Cardiac fibroblast (primary cell): ENCODE results near the gene MYOM3.

ENCODE experiments used
- DNase-seq, 2 donors: peaks; one replicate each; pipeline versions ENCODE4 v3.0.0 to v3.0.0-alpha.2; 2010; ENCODE audit warnings: low read depth in 2 of 2
- H3K4me3 ChIP-seq, 2 donors: replicated peaks in 1 of 2; 1 replicate in 1 of 2; 2 replicates in 1 of 2; pipeline ENCODE4 v1.5.1; 2011; ENCODE audit warnings: low read depth in 2 of 2, low read length in 2 of 2, mild to moderate bottlenecking in 2 of 2, moderate library complexity in 1 of 2
- TF ChIP-seq, protein P1 (sequence below): IDR thresholded peaks from one replicate; pipeline ENCODE4 v1.5.1; 2011; ENCODE audit warnings: low read depth, mild to moderate bottlenecking, low read length, inconsistent platforms

Gene MYOM3

DNA sequence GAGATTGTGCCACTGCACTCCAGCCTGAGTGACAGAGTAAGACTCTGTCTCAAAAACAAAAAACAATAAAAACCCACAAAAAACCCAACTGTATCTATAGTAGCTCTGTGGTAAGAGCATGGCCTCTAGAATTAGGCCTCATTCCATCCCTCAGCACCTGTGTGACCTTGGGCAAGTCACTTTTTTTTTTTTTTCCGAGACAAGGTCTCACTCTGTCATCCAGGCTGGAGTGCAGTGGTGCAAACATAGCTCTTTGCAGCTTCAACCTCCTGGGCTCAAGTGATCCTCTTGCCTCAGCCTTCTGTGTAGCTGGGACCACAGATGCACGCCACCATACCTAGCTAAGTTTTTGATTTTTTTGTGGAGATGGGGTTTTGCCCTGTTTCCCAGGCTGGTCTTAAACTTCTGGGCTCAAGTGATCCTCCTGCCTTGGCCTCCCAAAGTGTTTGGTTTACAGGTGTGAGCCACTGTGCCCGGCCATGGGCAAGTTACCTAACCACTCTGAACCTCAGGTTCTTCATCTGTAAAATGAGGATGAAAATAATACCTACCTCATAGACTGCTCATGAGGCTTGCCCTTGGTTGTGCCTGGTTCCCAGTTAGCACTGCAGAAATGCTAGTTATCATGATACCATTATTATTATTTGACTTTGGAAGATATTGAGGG lies 15.3 kb upstream of the MYOM3 start:
- DNase-seq: no peak
- TF ChIP-seq, protein P1, sequence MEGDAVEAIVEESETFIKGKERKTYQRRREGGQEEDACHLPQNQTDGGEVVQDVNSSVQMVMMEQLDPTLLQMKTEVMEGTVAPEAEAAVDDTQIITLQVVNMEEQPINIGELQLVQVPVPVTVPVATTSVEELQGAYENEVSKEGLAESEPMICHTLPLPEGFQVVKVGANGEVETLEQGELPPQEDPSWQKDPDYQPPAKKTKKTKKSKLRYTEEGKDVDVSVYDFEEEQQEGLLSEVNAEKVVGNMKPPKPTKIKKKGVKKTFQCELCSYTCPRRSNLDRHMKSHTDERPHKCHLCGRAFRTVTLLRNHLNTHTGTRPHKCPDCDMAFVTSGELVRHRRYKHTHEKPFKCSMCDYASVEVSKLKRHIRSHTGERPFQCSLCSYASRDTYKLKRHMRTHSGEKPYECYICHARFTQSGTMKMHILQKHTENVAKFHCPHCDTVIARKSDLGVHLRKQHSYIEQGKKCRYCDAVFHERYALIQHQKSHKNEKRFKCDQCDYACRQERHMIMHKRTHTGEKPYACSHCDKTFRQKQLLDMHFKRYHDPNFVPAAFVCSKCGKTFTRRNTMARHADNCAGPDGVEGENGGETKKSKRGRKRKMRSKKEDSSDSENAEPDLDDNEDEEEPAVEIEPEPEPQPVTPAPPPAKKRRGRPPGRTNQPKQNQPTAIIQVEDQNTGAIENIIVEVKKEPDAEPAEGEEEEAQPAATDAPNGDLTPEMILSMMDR: no peak
- no peak overlapping the region for H3K4me3 ChIP-seq

- H3K4me3 ChIP-seq: no peak overlapping the region
- DNase-seq: no peak
- TF ChIP-seq, protein P1: no peak
Observed at GRCh38 chr1:24126672-24127023, 14.7 kb upstream of the MYOM3 start.

- TF ChIP-seq, protein P1: no peak
- no peak overlapping the region for H3K4me3 ChIP-seq
- DNase-seq: peak; percentile 42 to 43
Observed at GRCh38 chr1:24126018-24126671, 14.2 kb upstream of the MYOM3 start.

DNA sequence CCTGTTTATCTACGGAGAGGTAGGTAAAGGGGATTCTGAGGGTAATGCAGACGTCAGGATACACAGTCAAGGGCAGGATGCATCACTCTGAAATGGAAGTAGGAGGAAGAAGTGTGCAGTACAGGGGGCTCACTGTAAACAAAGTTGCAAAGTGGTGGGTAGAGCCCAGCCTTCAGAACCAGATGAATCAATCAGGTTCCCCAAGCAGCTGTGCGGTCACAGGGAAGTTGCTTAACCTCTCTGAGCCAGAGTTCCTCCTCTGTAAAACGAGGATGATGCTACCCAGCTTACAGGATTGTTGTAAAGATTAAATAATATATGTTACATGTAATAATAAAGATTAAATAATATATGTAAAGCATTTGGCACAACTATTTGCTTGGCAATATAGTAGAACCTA lies 13.5 kb upstream of the MYOM3 start:
- no peak overlapping the region for H3K4me3 ChIP-seq

DNA sequence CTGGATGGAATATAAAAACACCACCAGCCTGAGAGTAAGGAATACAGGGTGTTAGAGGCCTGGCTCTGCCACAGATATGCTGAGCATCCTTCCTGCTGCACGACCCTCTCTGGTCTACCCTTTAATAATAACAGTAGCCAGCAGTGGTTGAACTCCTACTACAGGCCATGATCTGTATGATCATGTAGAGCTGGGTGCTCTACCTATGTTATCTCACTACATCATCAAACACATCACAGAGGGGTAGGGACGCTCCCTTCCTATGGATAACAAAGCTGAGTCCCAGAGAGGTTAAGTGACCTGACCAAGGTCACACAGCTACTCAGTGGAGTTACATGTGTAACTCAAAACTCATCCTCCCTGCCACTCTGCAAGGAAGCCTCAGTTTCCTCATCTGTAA lies 13.0 kb upstream of the MYOM3 start:
- H3K4me3 ChIP-seq: no peak overlapping the region
- DNase-seq: no peak
- TF ChIP-seq, protein P1: no peak

More for the DNA sequence above, 13.5 kb upstream of the MYOM3 start:
- no peak for DNase-seq
- TF ChIP-seq, protein P1: no peak

- TF ChIP-seq, protein P1: no peak
- H3K4me3 ChIP-seq: no peak overlapping the region
- DNase-seq: no peak
Observed at GRCh38 chr1:24123611-24124010, 11.7 kb upstream of the MYOM3 start.
